NCI-H526 (cell line): ENCODE data around the gene RPS14.
A peak's percentile ranks its signal among the peaks of the same experiment; 100 is the strongest.
"Not testable (repeated sequence)": the region's sequence is repeated elsewhere in the genome, so short reads cannot be mapped to it uniquely, and the experiment has no call there.

Source experiments
- DNase-seq, 2 experiments: peaks; one replicate each; lab custom pipeline; 2025; lab: John Stamatoyannopoulos, UW

Gene RPS14

DNA sequence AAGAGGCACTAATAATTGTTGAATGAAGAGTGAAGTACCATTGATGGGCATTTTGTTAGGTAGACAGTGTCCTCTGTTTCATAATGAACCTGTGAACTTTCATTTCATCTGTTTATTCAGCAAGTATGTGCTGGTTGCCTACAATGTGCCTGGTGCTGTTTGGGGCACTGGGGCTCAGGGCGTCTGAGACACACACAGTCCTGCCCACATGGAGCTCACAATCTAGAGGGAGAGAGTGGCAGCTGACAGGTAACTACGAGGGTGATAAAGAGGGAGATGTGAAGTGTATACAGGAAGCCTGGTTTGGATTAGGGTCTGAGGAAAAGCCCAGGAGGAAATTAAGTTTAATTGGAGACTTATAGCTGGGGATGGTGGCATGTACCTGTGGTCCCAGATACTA is 29.9 kb upstream of the RPS14 start:
- DNase-seq: no peak

DNA sequence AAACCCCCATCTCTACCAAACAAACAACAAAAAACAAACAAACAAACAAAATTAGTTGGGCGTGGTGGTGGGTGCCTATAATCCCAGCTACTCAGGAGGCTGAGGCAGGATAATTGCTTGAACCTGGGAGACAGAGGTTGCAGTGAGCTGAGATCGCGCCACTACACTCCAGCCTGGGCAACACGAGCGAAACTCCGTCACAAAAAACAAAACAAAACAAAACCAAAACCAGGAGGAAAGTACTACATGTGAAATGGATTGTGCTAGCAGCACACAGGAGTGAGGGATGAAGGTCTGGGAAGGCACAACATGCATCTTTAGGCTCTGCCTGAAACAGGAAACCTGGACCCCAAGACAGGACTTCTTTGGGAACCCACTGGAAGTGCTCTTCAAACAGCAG is 27.0 kb upstream of the RPS14 start:
- DNase-seq: not testable (repeated sequence)

DNA sequence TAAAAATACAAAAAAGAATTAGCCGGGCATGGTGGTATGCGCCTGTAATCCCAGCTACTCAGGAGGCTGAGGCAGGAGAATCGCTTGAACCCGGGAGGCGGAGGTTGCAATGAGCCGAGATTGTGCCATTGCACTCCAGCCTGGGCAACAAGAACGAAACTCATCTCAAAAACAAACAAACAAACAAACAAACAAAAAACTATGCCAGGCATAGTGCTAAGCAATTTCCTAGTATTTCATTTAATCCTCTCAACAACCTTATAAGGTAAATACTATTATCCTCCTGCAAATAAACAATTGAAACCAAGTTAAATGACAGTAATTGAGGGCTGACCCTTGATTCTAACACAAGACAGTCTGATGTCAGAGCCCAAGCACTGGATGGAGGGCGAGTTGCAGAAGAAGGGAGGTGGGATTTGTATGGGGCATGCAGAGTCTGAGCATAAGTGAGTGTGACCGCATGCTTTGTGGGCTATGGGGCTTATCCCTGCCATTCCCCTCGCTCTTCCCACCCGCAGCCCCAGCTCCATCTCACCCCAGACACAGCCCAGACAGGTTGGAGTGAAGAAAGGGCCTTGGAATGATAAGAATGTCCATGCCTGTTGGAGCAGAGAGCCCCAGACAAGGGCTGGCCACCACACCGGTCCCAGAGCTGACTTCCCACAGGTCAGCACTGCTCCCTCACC is 24.3 kb upstream of the RPS14 start:
- no peak for DNase-seq

DNA sequence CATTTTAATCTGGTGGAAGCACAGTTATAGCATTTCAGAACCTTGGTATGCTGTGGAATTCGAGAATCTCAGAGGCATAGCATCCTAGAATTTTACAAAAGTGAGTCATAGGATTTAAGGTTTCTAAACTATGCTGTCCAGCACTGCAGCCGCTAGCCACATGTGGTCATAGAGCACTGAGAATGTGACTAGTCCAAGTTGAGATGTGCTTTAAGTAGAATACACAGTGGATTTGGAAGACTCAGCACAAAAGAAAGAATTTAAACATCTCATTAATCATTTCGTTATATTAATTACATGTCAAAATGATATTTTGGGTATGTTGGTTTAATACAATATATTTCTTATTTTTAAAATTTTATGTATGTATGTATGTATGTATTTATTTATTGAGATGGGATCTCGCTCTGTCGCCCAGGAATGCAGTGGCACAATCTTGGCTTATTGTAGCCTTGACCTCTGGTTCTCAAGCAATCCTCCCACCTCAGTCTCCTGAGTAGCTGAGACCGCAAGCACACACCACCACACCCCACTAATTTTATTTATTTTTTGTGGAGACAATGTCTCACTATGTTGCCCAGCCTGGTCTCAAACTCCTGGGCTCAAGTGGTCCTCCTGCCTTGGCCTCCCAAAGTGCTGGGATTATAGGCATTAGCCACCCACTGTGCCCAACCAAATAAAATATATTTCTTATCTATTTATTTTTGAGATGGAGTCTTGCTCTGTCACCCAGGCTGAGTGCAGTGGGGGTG is 20.4 kb upstream of the RPS14 start:
- no peak for DNase-seq

DNA sequence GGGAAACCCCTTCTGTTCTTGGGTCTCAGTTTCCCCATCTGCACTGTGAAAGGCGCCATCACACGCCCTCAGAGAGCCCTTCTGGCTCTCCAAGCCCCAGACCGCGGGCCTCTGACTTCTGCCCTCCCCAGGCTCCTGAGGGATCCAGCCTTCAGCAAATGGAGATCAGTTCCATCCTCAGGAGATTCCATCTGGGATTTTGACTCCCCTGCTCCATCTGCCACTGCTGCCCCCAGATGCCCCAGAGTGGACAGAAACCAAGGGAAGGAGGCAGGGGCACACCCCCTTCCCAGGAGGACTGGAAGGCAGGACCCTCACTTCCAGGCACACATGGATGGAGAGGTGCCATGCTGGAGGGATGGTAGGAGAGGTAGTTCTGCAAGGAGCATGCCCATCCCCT is 18.7 kb upstream of the RPS14 start:
- DNase-seq: no peak

DNA sequence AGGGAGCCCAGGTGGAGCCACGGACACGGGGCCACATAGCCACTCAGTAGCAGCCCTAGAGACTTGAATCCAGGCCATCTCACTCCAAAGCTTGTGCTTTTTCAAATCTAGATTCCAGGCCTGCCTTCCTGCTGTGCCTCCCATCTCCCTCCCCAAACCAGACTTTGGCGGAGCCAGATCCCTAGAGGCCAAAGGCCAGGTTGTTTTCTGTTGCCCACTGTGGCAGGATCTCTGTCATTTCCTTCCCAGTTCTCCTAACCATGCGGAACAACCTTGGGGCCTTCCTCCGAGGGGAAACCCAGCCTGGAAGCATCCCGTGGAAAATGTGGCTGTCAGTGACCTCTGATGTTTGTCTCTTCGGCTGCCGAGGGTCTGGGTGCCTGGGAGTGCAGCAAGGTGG is 16.4 kb upstream of the RPS14 start:
- DNase-seq: no peak

DNA sequence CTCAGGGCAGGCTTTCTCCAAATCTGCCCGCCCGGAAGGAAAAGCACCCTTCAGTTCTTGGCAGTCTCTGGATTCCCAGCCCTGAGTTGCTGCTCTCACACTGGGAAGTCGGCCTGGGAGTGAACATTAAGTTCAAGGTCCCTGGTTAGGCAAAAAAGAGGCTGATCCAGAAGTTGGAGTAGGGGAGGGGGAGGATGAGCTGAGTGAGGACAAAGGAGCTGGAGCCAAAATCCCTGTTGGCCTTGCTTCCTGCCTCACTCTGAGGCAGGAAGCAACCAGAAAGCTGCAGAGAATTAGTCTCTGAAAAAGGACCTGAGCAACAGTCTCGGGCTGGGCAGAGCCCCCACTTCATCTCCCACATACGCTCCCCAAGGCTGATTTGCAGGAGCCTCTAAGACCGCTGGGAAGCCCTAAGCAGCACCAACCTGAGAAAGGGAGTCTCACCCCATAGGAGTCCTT is 15.0 kb upstream of the RPS14 start:
- no peak for DNase-seq

DNA sequence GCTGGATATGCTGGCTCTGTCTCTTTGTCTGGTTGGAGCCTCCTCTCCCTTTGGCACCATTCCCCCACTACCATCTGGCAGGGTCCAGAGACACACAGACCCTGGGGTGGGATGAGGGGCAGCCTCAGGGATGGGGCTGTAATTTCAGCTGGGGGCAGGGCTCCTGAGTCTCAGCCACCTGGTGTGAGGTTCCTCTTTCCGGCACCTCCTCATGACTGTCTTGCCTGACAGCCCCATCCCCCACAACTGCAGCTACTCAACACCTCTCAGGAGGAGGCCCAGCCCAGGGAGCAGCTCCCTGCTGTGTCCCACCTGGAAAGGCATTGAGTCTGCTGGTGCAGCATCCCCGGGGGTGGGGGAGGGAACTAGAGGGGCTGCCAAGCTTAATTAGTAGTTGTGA is 11.7 kb upstream of the RPS14 start:
- DNase-seq: no peak

DNA sequence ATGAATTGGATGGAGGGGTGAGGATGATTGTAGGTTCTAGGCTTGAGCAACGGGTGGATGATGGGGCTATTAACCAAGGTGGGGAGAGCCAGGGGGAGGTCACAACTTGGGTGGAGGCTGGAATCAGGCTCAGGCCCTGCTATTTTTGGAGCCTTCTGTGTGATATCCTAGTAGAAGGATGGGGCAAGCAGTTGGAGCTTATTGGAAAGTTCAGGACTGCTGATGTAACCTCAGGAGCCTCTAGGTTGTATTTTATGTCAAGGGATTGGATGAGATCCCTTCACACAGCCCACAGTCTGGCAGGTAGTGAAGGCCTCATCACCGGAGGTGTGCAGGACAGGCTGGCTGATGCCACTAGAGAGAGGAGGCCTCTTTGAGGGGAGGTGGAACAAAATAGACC is 11.2 kb upstream of the RPS14 start:
- DNase-seq: no peak

DNA sequence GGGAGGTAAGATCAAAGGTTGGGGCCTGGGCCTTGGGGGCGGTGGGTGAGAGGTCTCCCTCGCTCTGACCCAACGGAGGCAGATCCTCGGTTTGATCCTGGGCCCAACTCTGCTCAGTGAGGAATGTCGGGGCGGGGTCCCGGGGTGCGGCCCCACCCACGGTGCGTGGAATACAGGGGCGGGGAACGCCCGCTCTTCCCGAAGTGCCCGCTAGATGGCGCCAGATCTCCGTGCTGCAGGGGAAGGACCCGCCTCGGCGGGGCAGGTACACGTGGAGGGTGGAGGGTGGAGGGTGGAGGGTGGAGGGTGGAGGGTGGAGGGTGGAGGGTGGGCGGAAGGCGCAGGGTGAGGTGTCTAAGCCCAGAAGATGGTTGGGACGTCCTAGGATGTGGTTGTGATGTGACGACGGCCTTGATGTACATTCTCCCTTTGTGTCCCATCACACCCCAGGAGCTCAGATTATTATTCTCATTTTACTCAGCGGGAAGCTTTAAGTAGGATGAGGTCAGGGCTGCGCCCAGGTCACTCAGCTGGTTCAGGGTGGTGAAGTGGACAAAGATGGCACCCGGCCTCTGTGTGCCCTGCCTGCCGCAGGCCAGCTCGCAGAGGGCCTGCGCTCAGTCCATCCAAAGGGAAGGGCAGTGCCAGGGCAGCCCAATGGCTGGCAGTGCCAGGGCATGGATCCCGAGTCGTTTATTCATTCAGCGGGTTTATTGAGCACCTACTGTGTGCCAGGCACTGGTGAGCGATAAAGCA is 9.4 kb upstream of the RPS14 start:
- DNase-seq: peak; percentile 12 to 80

DNA sequence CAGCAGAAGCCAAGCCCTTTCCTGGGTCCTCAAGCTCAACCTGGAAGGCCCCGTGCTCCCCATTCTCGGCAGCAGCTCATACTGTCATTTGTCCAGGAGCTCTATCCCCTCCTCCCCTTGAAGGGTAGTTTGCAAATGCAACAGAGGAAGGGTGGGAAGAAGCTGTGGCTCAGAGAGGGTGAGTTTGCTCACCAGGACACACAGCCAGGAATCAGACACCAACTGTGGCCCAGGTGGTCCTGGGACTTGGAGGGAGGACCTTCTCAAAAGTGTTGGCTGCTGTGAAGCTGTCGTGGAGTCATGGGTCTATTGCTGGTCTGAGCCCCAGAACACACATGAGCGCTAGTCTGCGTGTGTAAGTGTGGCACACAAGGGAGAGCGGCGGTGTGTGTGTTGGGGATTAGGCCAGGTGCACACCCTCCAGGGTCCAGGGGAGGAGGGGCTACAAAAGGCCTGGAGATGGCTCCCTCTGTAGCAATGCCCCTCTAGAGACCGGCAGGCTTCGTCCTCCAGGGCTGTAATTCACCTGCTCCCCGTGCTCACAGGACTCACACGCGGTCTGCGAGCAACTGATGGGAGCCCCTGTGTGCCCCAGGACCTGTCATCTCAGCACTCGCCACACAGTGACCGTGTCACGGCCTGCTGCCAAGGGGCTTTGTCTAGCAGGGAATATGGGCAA is 8.2 kb upstream of the RPS14 start:
- DNase-seq: no peak

DNA sequence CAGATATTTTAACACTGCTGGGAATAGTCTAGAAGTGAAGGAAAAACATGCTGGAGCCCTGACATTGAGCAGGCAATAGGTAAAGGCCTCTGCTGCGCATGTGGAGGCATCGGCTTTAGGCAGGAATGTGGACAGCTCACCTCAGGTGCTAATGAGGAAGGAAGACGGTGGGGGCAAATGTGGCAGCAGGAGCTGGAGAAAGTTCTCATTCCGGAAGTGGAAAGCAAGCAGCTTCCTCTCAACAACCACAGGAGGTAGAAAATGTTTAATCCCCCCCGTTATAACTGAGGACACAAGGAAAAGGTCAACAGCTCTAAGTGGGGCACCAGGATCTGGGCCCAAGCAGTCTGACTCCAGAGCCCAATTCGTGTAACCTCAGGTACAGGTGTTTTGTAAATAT is 7.6 kb upstream of the RPS14 start:
- DNase-seq: no peak

DNA sequence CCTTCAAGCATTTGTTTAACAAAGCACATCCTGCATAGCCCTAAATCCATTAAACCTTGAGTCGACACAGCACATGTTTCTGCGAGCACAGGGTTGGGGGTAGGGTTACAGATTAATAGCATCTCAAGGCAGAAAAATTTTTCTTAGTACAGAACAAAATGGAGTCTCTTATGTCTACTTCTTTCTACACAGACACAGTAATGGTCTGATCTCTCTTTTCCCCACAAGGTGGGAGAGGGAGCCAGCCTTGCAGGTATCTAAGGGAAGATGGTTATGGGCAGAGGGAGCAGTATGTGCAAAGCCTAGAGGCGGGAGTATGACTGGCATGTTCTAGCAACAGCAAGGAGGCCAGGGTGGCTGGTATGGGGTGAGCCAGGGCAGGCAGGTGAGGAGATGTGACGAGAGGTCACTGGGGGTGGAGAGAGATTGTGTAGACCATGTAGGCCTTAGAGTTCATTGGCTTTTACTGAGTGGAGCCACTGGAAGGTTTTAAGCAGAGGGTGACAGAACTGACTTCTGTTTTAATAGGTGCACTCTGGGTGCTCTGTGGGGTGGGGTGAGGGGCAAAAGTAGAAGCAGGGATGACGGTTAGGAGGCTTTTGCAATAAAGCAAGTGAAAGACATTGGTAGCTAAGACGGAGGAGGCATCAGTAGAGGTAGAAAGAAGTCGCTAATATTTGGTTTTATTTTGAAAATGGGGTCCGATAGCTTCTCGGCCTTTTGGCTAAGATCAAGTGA is 5.1 kb upstream of the RPS14 start:
- no peak for DNase-seq

DNA sequence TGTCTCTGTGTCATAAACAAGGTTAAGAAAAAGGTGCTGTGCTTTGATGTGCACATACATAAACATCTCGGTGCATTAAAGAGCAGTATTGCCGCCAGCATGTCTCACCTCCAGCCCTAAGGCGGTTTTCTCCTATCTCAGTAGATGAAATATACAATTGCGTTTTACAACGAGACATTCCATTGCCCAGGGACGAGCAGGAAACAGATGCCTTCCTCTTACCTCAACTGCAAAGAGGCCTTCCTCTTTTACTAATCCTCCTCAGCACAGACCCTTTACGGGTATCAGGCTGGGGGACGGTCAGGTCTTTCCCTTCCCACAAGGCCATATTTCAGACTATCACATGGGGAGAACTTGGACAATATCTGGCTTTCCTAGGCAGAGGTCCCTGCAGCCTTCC is 4.5 kb upstream of the RPS14 start:
- DNase-seq: not testable (repeated sequence)

DNA sequence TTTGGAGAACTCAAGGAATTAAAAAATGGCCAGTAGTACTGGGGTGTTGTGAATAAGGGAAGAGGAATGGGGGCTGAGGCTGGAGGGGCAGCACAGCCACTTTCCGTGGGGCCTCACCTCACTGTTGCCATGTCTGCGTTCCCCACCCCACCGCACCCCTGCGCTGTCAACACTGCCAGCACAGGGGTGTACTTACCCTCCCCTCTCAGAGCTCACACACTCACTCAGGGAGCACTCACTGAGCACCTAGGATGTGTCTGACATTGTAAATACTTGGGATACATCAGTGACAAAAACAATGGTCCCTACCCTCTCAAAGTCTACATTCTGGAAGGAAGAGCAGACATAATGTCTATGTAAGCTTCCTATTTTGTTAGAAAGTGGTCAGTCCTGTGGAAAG is 3.4 kb upstream of the RPS14 start:
- DNase-seq: no peak

DNA sequence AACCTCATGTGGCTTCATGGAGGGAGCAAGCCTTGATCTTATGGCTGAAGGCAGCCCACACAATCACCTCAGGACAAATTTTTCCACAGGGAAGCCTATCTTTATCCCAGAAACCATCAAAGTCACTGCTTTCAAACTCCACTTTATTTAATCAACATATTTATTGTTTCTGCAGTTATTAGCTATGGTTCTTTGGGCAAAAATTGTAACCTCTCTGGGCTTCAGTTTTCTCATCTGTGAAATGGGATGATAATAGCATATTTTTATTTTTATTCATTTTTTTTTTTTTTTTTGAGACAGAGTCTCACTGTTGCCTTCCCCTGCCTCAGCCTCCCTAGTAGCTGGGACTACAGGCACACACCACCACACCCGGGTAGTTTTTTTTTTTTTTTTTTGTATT is 2.1 kb upstream of the RPS14 start:
- no peak for DNase-seq

DNA sequence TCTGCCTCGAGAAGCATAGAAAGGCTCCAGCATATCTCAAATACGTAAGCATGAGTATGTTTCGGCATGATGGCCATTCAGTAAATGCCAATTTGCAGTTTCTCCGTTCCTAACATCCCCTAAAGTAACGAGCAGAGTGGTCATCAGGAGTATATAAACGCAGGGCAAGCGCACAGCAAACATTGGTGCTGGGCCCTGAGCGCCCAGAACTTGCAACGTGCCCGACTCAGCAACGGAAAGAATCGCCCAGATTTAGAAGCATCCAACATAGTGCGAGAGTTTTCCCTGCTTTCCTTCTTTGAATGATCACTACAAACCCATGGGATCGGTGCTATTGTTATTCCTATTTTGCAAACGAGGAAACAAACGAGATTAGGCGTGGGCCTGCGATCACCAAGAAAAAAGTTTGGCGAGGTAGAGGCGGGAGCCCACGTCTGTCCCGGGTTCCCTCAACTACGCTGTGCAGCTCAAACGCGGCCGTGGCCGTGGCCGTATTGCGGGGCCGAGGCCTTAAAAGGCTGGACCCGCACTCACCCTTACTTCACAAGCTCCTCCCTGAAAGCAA is 505 bp downstream of the RPS14 start:
- DNase-seq: no peak

DNA sequence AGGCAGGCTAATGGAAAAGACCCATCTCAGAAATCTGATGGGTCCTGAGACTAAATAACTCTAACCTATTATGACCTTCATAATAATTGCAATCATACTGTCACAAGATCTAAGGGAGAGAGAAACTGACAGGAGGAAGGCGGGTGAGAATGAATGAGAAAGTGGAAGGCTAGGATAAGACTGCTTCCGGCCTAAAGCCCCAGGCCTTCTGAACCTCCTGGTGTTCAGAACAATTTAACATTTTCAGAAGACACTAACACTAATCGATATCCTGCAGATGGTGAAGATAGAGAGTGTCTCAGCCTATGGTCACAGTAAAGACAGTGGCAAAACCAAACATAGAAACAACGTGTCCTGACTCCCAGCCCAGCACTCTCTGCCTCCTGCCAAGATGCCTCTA is 1.2 kb downstream of the RPS14 start:
- no peak for DNase-seq

DNA sequence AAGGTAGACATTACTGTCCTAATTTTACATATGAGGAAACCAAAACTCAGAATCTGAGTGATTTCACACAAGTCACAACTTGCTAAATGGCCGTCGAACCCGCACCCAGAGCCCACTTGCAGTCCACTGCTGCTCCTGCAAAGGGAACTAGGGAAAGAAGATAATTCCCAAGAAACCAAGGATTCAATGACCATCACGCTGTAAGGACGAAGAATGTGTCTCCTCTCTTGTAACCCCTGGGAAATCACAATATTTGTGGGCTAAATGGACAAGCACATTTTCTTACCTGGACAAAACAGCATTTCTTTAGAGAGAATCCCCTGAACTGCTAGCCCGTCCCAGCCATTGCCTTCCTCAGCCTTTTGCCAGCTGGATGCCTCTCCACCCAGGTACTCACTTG is 2.4 kb downstream of the RPS14 start:
- DNase-seq: no peak

DNA sequence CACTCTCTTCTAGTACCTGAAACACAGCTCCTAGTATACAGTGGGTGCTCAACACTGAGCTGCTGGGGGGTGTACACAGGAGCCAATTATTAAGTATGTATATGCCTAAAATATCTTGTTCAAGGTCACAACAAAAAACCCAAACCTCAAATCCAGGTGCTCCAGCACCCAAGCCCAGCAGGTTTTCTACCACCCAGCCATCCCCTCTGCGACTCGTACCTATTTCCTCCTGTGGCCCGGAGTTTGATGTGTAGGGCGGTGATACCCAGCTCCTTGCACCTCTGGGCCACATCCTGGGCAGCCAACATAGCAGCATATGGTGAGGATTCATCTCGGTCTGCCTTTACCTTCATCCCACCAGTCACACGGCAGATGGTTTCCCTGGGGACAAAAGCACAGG is 3.0 kb downstream of the RPS14 start:
- no peak for DNase-seq

DNA sequence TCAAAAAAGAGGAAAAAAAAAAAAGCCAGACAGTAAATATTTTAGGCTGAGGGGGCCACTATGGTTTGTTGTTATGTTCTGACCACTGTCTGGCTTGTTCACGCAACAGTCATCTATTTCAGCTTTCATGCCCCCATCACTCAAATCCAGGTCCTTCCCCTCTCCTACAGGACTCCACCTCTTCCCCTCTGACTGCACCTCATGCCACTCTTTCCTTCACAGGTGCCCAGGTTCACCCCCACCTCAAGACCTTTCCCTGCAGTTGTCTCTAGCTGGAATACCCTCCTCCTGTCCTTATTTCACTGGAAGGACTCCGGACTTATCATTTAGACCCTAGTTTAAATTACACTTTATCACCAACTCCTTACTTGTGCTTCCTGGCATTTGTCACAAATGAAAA is 3.5 kb downstream of the RPS14 start:
- DNase-seq: no peak

DNA sequence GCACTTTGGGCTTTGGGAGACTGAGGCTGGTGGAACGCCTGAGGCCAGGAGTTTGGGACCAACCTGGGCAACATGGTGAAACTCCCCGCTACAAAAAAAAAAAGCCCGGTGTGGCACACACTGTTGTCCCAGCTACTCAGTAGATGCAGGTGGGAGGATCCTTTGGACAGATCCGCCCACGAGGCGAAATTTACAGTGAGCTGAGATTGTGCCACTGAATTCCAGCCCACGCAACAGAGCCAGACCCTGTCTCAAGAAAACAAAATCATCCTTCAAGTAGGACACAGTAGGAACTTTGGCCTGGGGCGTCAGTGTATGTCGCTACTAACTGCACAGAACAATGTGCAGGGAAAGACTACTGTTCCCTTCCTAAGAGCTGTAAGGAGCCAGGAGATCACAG is 4.8 kb downstream of the RPS14 start:
- DNase-seq: no peak
